ENCODE measurements around the gene TBC1D8.

TBC1D8 gene

DNA sequence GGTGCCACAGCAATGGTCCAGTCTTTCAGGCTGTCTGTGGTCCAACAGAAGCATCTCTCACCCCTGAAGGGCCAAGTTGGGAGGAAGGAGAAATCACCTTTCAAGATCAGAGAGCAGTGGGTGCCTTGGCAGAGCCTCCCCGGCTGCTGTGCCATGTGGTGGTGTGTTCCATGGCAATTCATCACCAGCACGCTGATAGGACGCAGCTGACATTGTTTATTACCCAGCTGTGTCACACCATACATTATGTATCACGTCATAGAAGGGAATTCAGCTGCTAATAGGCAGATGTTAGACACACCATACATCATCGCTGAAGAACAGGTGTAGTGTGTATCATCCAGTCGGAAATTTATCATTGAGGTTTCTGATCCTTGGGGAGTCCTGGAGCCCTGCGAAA is 178.7 kb downstream of the TBC1D8 start:
- TF ChIP-seq, protein P1, sequence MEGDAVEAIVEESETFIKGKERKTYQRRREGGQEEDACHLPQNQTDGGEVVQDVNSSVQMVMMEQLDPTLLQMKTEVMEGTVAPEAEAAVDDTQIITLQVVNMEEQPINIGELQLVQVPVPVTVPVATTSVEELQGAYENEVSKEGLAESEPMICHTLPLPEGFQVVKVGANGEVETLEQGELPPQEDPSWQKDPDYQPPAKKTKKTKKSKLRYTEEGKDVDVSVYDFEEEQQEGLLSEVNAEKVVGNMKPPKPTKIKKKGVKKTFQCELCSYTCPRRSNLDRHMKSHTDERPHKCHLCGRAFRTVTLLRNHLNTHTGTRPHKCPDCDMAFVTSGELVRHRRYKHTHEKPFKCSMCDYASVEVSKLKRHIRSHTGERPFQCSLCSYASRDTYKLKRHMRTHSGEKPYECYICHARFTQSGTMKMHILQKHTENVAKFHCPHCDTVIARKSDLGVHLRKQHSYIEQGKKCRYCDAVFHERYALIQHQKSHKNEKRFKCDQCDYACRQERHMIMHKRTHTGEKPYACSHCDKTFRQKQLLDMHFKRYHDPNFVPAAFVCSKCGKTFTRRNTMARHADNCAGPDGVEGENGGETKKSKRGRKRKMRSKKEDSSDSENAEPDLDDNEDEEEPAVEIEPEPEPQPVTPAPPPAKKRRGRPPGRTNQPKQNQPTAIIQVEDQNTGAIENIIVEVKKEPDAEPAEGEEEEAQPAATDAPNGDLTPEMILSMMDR (conservative IDR thresholded peaks at IDR 0.05; ENCODE audit: control insufficient read depth, insufficient read depth, low read depth, low read length): no peak
- DNase-seq (ENCODE audit: low read depth): no peak

DNA sequence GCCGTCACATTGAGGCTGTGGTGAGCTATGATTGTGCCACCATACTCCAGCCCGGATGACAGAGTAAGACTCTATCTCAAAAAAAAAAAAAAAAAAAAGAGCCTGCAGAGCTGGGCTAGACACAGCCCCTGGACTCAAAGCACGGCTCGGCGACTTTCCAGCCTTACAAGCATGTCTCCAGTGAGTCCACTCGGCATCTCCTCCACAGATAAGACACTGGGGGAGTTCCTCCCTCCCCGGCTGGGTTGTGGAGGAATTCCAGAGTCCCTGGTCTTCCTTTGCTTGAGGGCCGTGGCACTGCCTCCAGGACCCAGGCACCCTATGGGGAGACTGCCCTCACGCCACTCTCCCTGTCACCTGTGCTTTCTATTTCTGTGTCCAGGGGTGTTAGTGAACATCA is 180.0 kb downstream of the TBC1D8 start:
- TF ChIP-seq, protein P1 (conservative IDR thresholded peaks at IDR 0.05; ENCODE audit: control insufficient read depth, insufficient read depth, low read depth, low read length): no peak
- no peak for DNase-seq (ENCODE audit: low read depth)

More for the DNA sequence above, 178.7 kb downstream of the TBC1D8 start:
- no peak overlapping the region for H3K4me3 ChIP-seq (ENCODE audit: control insufficient read depth, low read depth, low read length)

DNA sequence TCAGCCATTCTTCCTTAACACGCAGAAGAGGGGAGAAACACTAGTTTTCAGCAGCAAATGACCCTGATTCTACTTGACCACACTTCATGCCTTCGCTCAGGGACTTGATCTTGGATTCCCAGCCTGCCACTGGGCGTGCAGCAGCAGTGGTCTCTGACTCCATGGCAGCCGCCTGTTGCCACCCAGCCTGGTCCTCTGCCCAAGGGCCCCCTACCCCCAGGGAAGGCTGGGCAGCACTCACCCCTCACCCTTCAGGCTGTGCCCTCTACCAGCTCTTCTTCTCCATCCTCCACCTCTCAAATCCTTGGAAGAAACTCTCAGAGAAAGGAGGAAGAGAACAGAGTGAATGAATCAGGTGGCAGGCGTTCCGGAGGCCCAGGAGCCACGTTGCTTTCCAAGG is 181.2 kb downstream of the TBC1D8 start:
- no peak for DNase-seq (ENCODE audit: low read depth)
- H3K4me3 ChIP-seq (ENCODE audit: control insufficient read depth, low read depth, low read length): no peak overlapping the region
- TF ChIP-seq, protein P1 (conservative IDR thresholded peaks at IDR 0.05; ENCODE audit: control insufficient read depth, insufficient read depth, low read depth, low read length): no peak

More for the DNA sequence above, 180.0 kb downstream of the TBC1D8 start:
- H3K4me3 ChIP-seq (ENCODE audit: control insufficient read depth, low read depth, low read length): no peak overlapping the region

DNA sequence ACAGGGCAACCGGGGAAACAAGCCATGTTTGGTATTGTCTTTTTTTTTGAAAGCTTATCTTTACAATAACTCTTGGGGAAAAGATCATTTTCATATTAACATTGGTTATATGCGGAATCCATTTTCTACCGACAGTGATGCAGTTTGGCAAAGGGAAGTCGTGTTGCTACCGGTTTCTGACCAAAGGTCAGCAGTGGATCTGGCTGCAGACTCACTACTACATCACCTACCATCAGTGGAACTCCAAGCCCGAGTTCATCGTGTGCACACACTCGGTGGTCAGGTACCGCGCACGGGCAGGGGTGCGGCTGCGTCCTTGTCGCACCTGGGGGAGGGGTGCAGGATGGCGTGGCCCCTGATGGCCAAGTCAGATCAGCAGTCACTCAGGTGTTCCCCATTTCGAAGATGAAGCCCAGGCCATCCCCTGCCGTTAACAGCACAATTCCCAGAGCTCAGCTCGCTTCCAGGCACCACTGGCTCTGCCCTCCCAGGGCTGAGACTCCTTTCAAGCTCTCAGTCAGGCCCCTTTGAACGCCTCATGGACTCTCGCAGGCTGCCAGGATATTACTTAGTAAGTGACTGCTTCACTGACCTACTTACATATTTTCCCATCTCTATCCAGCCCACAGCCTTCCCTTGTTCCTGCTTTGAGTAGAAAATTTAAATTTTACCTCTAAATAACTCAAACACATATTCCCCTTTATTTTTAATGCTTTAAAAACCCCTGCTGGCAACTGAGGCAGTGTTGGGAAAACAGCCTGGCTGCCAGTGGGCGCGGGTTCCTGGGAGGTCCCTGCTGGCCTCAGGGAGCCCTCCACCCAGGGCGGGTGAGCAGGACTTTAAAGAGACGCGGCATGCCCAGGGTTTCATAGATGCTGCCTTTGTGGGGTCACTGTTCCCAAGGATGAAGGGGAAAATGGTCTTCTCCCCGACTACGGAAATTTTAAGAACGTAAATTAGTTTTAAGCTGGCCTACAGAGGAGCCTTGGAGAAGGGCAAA is 182.7 kb downstream of the TBC1D8 start:
- no peak for DNase-seq (ENCODE audit: low read depth)
- TF ChIP-seq, protein P1 (conservative IDR thresholded peaks at IDR 0.05; ENCODE audit: control insufficient read depth, insufficient read depth, low read depth, low read length): no peak
- no peak overlapping the region for H3K4me3 ChIP-seq (ENCODE audit: control insufficient read depth, low read depth, low read length)

DNA sequence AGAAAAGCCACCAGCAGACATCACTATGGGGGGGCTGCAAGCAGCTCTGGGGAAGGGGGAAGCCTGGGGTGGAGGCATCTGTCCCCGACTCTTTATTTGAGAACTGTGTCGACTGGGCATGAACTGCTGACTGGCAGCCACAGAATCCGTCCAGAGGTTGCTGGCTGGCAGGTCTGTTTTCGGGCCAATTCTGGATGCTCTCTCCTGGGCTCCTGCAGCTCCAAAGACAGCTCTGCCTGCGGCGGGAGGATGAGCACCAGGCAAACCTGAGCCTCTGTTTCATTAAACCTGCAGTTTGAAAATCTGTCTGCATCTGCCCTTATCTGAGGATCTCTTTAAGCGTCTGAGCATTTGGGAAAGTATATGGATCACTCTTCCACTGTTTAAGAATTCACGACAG is 183.5 kb downstream of the TBC1D8 start:
- TF ChIP-seq, protein P1 (conservative IDR thresholded peaks at IDR 0.05; ENCODE audit: control insufficient read depth, insufficient read depth, low read depth, low read length): no peak
- no peak for DNase-seq (ENCODE audit: low read depth)
- no peak overlapping the region for H3K4me3 ChIP-seq (ENCODE audit: control insufficient read depth, low read depth, low read length)

DNA sequence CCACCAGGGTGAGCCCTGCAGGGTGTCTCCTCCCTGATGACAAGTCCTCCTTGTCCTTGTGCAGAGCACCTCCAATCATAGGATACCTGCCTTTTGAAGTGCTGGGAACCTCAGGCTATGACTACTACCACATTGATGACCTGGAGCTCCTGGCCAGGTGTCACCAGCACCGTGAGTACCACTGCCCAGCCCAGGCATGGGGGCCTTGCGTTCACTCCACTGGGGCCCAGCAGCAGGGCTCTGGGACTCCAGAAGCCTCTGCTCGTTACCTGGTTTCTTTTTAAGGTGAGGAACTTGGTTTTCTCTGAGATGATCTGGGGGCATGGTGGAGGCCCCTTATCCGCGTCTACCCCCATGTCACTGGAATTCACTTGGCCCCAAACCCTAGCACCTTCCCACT is 185.6 kb downstream of the TBC1D8 start:
- DNase-seq (ENCODE audit: low read depth): no peak
- TF ChIP-seq, protein P1 (conservative IDR thresholded peaks at IDR 0.05; ENCODE audit: control insufficient read depth, insufficient read depth, low read depth, low read length): no peak
- no peak overlapping the region for H3K4me3 ChIP-seq (ENCODE audit: control insufficient read depth, low read depth, low read length)
